ENCODE measurements around the gene SEC31A. TPM values are rescaled to one million over a fixed set of nuclear protein-coding genes. Genes with fewer than 3 reads are reported as not detected.

SEC31A gene
- total RNA-seq, 1 donor, result 523 TPM

DNA sequence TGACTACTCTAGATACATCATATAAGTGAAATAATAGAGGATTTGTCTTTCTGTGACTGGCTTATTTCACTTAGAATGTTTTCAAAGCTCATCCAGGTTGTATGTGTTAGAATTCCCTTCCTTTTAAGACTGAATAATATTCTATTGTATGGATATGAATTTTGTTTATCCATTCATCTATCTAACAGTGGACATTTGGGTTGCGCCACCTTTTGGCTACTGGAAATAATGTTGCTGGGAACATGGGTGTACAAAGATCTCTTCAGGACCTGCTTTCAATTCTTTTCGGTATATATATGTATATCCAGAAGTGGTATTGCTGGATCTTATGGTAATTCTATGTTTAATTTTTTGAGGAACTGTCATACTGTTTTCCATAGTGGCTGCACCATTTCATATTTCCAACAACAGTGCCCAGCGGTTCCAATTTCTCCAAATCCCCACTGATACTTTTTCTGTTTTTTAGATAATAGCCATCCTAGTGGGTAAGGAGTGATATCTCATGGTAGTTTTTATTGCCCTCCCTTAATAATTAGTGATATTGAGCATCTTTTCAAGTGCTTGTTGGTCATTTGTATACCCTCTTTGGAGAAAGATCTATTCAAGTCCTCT is 88.9 kb downstream of the SEC31A start:
- DNase-seq (ENCODE audit: low read depth), result peak; percentile 43

DNA sequence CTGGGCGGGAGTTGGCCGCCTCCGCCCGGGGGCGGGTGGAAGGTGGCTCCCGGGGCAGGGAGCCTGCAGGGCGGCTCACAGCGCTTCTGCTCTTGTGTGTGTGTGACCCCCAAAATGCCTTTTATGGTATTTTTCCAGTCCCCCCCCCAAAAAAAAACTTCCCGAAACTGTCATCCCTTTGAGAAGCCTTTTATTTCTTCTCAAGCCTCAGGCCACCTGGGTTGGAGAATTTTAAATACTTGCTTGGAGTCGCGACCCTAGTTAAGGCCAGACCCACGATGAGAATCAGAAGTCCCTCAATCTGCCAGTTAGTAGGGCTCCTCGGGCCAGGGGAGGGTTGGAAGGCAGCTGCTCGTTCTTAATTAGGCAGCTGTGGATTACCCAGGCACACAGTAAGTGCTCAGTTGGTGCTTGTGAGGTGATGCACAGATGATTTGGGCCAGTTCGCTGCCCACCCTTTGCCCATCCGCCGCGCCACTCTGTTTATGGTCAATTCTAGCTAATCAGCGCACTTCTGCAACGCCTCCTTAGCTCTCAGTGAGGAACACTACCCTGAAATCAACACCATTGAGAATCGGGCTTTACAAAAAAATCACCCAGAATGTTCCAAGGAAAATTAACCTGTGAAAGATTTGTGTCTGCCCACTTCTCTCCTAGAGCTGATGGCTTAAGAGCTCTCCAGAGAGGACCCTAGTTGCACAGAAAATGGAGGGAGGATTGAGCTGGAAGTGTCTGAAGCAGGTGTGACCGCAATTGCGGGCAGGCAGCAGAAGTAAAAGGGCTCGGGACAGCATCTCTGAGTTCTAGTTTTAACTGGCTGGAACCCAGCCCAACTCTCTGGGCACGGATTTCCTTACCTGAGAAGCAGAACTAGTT is 91.7 kb downstream of the SEC31A start:
- peak; percentile 16 for DNase-seq (ENCODE audit: low read depth)
- TF ChIP-seq, protein P1, sequence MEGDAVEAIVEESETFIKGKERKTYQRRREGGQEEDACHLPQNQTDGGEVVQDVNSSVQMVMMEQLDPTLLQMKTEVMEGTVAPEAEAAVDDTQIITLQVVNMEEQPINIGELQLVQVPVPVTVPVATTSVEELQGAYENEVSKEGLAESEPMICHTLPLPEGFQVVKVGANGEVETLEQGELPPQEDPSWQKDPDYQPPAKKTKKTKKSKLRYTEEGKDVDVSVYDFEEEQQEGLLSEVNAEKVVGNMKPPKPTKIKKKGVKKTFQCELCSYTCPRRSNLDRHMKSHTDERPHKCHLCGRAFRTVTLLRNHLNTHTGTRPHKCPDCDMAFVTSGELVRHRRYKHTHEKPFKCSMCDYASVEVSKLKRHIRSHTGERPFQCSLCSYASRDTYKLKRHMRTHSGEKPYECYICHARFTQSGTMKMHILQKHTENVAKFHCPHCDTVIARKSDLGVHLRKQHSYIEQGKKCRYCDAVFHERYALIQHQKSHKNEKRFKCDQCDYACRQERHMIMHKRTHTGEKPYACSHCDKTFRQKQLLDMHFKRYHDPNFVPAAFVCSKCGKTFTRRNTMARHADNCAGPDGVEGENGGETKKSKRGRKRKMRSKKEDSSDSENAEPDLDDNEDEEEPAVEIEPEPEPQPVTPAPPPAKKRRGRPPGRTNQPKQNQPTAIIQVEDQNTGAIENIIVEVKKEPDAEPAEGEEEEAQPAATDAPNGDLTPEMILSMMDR (IDR thresholded peaks at IDR 0.05; ENCODE audit: insufficient read depth, low read depth, low read length), result no peak

More for the DNA sequence above, 88.9 kb downstream of the SEC31A start:
- TF ChIP-seq, protein P1 (IDR thresholded peaks at IDR 0.05; ENCODE audit: insufficient read depth, low read depth, low read length), result peak; percentile 45
- no peak overlapping the region for H3K4me3 ChIP-seq (ENCODE audit: low read depth, low read length)

DNA sequence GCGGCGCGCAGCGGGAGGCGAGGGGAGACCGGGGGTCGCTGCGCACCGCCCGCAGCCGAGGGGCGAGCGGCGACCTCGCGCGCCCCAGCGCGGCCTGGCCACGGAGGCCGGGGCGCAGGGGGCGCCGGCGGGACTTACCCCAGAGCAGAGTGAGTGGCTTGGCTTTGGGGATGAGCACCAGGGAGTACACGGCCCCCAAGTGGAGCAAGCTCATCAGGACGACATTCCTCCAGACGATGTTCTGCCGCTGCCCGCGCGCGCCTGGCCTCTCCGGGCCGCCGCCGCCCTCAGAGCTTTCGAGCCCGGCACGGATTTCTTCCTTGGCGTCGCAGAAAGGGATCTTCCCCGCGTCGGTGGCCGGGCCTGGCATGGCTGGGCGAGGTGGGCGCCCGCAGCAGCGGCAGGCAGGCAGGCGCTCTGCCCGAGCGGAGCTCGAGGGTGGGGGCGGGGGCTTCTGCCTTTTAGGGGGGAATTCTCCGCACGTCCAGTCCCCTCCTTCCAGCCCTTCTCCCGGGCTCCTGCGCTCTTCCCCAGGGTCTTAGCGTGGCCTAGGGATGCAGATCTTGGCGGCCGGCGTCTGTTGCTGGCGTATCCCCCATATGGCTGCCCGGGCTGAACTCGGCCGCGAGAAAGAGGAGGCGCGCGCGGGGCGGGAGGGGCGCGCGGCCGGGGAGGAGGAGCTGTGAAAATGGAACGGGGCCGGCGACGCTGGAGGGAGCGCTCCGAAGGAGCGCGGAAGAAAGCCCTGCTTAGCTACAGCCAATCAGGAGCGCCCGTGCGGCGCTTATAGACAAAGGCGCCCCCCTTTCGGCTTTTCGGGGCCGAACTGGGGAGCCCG is 92.6 kb downstream of the SEC31A start, which contains the start of gene SCD5:
Gene SCD5 (minus strand): TSS at position 629 of the 838 bp plus-strand sequence. CDS start 259 bp downstream, at position 370.
- peak within 1 kb of the TSS; percentile 72 for H3K4me3 ChIP-seq (ENCODE audit: low read depth, low read length)
- TF ChIP-seq, protein P1 (IDR thresholded peaks at IDR 0.05; ENCODE audit: insufficient read depth, low read depth, low read length), result no peak
- DNase-seq (ENCODE audit: low read depth), result peak; percentile 81

More for the DNA sequence above, 91.7 kb downstream of the SEC31A start:
- H3K4me3 ChIP-seq (ENCODE audit: low read depth, low read length), result peak overlapping the region; percentile 72

DNA sequence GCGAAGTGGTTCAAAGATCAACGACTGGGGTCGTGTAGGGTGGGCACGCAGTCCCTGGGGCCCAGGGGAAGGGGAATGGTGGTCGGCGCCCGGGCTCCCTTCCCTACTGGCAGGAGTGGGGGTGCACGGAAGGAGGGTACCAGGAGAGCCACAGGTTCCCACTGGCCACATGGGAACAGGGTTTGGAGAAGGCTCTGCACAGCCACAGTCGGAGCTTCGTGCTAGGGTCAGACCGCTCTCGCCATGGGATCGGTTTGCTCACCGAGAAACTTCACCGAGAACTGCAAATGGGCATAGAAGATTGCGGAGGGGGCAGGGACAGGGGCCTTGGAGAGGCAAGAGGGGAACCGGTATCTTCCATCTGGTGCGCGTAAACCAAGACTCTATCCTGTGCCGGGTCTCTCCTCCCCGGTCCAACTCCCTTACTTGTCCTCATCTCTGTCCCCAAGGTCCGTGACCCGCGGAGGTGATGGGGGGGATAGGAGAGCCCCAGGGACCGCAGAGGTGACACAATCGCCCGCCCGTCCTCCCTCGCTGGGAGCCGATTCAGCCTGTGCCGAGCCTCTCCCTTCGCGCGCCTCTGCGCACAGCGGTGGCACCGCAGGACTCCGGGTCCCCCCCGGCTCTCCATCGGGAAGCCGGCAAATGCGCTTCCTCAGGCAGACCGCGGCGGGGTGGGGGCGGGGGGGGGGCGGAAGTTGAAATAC is 93.4 kb downstream of the SEC31A start:
- DNase-seq (ENCODE audit: low read depth), result peak; percentile 38
- peak overlapping the region; percentile 72 for H3K4me3 ChIP-seq (ENCODE audit: low read depth, low read length)
- TF ChIP-seq, protein P1 (IDR thresholded peaks at IDR 0.05; ENCODE audit: insufficient read depth, low read depth, low read length), result no peak

DNA sequence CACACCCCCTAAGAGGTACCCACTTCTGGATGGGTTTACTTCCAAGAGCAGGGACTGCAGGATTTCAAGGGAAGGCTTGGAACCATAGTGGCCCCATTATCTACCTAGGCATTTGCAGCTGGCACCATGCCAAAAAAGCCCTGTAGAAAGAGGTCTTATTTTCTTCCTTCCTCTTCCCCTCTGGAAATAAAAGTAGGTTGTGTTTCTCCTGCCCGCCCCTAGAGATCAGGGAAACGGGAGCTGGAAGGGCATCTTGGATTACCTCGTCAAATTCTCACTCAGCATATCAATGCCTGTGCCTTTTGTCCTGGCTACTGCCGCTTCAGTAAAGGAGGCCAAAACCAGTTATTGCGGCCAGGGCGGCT is 93.9 kb downstream of the SEC31A start:
- no peak for DNase-seq (ENCODE audit: low read depth)
- peak overlapping the region; percentile 72 for H3K4me3 ChIP-seq (ENCODE audit: low read depth, low read length)
- TF ChIP-seq, protein P1 (IDR thresholded peaks at IDR 0.05; ENCODE audit: insufficient read depth, low read depth, low read length), result no peak

Measured in fibroblast of villous mesenchyme (primary cell).